HG03025 (cell line): Measurements from ENCODE around the gene MKNK2.

ENCODE experiments used
- ATAC-seq: cut with Tn5 transposase; IDR thresholded peaks from one replicate; pipeline ENCODE4 v1.9.1; 2021; ENCODE audit warnings: mild to moderate bottlenecking, moderate library complexity; ENCODE audit not compliant: unreplicated experiment, low FRiP score

The MKNK2 gene

GRCh38 chr19:2033825-2034159 is 17.3 kb downstream of the MKNK2 start:
- ATAC-seq = no peak

- no peak for ATAC-seq
Observed at GRCh38 chr19:2033115-2033824, 17.8 kb downstream of the MKNK2 start.

- no peak for ATAC-seq
Observed at GRCh38 chr19:2032296-2032941, 18.6 kb downstream of the MKNK2 start.

- ATAC-seq = no peak
Observed at GRCh38 chr19:2027361-2027760, 23.7 kb downstream of the MKNK2 start.

DNA sequence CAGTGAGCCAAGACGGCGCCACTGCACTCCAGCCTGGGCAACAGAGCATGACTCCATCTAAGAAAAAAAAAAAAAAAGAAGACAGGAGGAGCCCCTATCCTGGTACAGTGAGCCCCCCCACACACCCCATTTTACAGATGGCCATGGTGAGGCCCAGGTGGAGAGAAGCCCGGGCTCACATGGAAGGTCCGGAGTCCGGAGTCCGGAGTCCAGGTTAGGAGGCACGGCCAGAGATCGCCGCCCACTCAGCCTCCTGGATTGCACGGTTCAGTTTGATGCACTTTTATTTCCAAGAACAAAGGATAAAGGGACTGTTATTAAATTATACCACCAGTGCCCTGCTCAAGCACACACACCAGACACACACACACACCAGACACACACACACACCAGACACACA is 24.3 kb downstream of the MKNK2 start:
- no peak for ATAC-seq

GRCh38 chr19:2022289-2022688 is 28.8 kb downstream of the MKNK2 start:
- ATAC-seq = no peak

DNA sequence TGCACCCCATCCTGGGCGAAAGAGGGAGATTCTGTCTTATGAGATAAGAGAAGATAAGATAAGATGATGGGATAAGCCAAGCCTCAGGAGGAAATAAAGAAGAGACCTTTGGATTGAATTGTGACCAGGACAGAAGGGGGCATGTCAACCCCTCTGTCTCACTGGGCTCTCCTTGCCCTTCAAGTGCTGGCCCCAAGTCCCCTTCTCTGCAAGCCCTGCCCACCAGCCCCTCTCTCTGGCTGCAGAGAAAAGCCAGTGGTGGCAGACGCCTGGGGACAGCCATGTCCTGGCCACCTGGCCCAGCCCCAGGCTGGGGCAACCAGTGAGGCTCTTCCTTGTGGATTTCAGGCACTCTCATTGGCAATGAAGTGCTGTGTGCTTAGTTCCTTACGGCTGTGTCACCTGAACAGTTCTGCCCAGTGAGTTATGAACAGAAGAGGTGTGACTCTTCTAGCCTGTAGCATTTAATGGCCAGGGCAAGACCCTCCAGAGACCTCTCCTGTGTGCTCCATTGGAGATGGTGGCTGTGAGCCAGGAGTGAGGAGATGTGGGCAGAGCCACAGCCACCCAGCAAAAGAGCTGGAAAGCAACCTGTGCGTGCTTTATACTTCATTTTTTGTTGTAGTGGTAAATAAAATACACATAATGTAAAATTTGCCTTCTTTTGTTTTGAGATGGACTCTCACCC is 29.4 kb downstream of the MKNK2 start:
- ATAC-seq = no peak

DNA sequence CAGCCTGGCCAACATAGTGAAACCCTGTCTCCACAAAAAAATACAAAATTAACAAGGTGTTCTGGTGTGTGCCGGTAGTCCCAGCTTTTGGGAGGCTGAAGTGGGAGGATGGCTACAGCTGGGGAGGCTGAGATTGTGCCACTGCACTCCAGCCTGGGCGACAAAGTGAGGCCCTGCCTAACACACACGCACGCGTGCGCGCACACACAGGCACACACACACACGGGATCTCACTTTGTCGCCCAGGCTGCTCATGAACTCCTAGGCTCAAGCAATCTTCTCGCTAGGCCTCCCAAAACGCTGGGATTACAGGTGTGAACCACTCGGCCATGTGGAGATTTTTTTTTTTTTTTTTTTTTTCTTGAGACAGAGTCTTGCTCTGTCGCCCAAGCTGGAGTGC is 32.3 kb downstream of the MKNK2 start:
- ATAC-seq = no peak

DNA sequence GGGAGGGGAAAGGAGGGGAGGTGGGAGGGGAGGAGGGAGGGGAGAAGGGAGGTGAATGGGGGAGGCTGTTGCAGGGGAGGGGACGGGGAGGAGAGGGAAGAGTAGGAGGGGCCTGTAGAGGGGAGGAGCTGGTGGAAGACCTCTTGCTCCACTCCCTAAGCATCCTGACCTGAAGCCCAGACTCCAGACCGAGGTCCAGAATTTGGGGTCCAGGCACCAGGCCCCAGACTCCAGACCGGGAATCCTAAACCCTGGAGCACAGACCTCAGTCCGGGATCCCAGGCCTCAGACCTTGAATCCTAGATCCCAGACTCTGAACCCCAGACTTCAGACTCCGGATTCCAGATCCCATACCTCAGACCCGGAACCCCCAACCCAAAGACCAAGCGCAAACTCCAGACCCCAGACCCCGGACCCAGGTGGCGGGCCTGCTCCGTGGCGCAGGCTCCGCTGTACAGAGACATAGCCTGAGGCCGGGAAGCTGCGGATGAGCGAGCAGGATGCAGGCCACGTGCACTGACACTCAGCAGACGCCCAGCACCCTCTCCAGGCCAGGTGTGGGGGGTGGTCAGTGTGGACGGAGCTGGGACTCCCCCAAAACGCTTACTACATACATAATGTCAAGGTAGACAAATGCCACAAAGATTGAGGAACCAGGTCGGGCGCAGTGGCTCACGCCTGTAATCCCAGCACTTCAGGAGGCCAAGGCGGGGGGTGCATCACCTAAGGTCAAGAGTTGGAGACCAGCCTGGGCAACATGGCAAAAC is 34.8 kb downstream of the MKNK2 start:
- no peak for ATAC-seq

GRCh38 chr19:2015608-2015950 is 35.5 kb downstream of the MKNK2 start, which contains the start of gene BTBD2:
Gene BTBD2, minus strand, starts transcription at chr19:2015714. Its CDS starts 11 bp downstream, at chr19:2015703.
- no peak for ATAC-seq

- ATAC-seq = no peak
Observed at GRCh38 chr19:2014731-2015607, 36.1 kb downstream of the MKNK2 start.

DNA sequence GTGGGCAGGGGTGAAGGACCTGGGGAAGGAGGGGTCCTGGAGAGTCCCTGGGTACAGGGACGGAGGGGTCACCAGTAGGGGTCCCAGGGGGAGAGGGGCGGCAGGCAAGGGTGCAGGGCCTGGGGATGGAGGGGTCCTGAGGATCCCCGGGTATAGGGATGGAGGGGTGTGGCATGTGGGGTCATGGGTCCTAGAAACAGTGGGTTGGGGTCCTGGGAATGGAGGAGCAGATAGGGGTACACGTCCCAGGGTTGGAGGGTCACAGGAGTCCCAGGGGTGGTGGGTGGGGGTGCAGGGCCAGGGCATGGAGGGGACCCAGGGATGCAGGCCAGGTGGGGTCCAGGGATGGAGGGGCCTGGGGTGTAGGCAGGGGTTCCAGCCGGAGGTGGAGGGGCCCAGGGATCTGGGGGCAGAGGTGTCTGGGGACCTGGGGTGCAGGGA is 36.9 kb downstream of the MKNK2 start:
- no peak for ATAC-seq

DNA sequence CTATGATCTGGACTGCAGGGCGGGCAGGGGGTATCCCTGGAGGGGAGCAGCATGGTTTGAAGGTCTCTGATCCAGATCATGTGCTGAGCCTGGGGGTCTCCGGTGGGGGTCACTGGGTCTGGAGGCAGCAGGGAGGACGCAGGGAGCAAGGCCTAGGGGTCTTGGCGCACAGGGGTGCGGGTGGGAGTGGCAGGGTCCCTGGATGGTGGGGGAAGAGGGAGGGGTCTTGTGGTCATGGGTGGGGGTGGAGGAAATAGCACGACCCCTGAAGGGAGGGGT is 37.4 kb downstream of the MKNK2 start:
- ATAC-seq = no peak

DNA sequence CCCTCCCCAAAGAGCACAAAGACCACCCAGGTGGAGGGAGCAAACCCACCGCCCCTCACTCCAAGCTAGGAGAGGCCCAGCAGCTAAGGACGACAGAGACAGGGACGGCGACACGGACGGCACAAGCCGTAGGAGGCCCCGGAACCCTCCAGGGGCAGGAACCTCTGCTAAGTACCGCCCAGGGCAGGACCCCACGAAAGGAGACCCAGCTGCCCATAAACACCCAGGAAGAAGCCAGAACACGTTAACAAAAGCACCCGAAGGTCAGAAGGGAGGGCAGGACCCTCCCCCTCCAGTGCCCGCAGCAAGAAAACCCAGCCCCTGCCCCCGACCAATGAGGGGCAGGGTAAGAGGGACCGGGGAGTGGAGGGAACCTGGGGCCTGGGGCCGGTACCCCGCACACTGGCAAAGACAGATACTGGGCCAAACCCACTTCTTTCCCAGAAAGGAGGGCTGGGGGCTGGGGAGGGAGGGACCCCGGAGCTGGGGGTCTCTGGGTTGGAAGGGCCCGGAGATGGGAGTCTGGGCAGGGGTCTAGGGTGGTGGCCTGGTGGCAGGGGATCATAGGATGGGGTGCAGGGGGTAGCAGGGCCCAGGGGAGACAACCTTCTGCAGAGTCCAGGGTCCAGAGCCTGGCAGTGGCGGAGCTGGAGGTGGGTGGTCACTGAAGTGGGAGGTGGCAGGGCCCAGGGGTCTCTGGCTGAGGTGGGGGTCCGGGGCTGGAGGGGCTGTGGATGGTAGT is 37.9 kb downstream of the MKNK2 start:
- ATAC-seq = no peak

GRCh38 chr19:2011169-2011568 is 39.9 kb downstream of the MKNK2 start:
- ATAC-seq = no peak

GRCh38 chr19:2010135-2010668 is 40.8 kb downstream of the MKNK2 start:
- ATAC-seq = no peak

GRCh38 chr19:2003874-2004273 is 47.2 kb downstream of the MKNK2 start:
- ATAC-seq = no peak

- no peak for ATAC-seq
Observed at GRCh38 chr19:1999856-2000515, 51.1 kb downstream of the MKNK2 start.
